Ishikawa (cell line): ENCODE data around the gene MYB.

Experiments used
- EP300 ChIP-seq: IDR thresholded peaks from 2 replicates; pipeline ENCODE4 v1.6.1; 2012; ENCODE audit warnings: borderline replicate concordance
- NFIC ChIP-seq: IDR thresholded peaks from 2 replicates; pipeline ENCODE4 v1.6.1; 2012
- RAD21 ChIP-seq: IDR thresholded peaks from 2 replicates; pipeline ENCODE4 v1.6.1; 2012; ENCODE audit warnings: low read depth
- TAF1 ChIP-seq: IDR thresholded peaks from 2 replicates; pipeline ENCODE4 v1.6.1; 2012; ENCODE audit warnings: low read depth, mild to moderate bottlenecking
- TEAD4 ChIP-seq: IDR thresholded peaks from 2 replicates; pipeline ENCODE4 v1.6.1; 2012
- TF ChIP-seq, protein P1 (sequence below): IDR thresholded peaks from 2 replicates; pipeline ENCODE4 v1.6.1; 2012
- TF ChIP-seq, protein P2 (sequence below): IDR thresholded peaks from 2 replicates; pipeline ENCODE4 v1.6.1; 2012; ENCODE audit warnings: low read depth, mild to moderate bottlenecking

DNA sequence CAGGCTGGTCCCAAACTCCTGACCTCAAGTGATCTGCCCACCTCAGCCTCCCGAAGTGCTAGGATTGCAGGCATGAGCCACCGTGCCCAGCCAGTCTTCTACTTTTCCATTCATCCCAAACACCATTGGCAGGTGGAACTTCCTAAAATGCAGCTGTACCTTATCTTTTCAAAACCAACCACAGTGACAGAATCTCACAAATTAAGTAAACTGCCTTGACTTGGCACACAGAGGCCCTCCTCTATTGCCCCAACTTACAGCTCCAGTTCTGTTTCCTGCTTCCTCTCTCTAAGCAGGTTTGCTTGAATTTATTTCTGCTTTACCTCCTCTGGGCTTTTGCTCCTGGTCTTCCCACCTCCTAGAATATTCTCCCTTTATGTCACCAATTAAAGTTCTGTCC lies 7.6 kb downstream of the MYB start:
- TF ChIP-seq NFIC (no peak), TAF1 (no peak), EP300 (no peak), TEAD4 (no peak), RAD21 (no peak)
- TF ChIP-seq, protein P1, sequence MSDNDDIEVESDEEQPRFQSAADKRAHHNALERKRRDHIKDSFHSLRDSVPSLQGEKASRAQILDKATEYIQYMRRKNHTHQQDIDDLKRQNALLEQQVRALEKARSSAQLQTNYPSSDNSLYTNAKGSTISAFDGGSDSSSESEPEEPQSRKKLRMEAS, result no peak
- TF ChIP-seq, protein P2, sequence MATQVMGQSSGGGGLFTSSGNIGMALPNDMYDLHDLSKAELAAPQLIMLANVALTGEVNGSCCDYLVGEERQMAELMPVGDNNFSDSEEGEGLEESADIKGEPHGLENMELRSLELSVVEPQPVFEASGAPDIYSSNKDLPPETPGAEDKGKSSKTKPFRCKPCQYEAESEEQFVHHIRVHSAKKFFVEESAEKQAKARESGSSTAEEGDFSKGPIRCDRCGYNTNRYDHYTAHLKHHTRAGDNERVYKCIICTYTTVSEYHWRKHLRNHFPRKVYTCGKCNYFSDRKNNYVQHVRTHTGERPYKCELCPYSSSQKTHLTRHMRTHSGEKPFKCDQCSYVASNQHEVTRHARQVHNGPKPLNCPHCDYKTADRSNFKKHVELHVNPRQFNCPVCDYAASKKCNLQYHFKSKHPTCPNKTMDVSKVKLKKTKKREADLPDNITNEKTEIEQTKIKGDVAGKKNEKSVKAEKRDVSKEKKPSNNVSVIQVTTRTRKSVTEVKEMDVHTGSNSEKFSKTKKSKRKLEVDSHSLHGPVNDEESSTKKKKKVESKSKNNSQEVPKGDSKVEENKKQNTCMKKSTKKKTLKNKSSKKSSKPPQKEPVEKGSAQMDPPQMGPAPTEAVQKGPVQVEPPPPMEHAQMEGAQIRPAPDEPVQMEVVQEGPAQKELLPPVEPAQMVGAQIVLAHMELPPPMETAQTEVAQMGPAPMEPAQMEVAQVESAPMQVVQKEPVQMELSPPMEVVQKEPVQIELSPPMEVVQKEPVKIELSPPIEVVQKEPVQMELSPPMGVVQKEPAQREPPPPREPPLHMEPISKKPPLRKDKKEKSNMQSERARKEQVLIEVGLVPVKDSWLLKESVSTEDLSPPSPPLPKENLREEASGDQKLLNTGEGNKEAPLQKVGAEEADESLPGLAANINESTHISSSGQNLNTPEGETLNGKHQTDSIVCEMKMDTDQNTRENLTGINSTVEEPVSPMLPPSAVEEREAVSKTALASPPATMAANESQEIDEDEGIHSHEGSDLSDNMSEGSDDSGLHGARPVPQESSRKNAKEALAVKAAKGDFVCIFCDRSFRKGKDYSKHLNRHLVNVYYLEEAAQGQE, result no peak
